Breast epithelium (tissue), 4 donors: ENCODE measurements around the gene PROM2. TPM values are rescaled to one million over a fixed set of nuclear protein-coding genes. Genes with fewer than 3 reads are reported as not detected.
A peak's percentile ranks its signal among the peaks of the same experiment; 100 is the strongest.

ENCODE experiments used
- DNase-seq, 2 donors: peaks; one replicate each; pipeline ENCODE4 v3.0.0-alpha.2; 2019; ENCODE audit warnings: low spot score in 2 of 2
- H3K27ac ChIP-seq, 2 donors: fragments of 200-600 bp; sonication (generic) in 1 of 2; one replicate each; pipeline ENCODE4 v1.5.1; 2016 to 2019; ENCODE audit warnings: mild to moderate bottlenecking in 1 of 2
- H3K27me3 ChIP-seq, 2 donors: fragments of 200-600 bp; sonication (generic) in 1 of 2; one replicate each; pipeline versions ENCODE4 v1.5.1 to v1.6.0; 2017 to 2019; ENCODE audit warnings: control low read depth in 1 of 2, mild to moderate bottlenecking in 1 of 2
- H3K36me3 ChIP-seq: fragments of 200-600 bp; one replicate; pipeline ENCODE4 v1.5.1; 2019
- H3K4me1 ChIP-seq, 2 donors: fragments of 200-600 bp; sonication (generic); one replicate each; pipeline ENCODE4 v1.5.1; 2016 to 2019; ENCODE audit warnings: control low read depth in 1 of 2
- H3K4me3 ChIP-seq, 3 donors: fragments of 200-600 bp; sonication (generic); 1 replicate in 2 of 3; 2 replicates in 1 of 3; pipeline ENCODE4 v1.5.1; 2016 to 2019; ENCODE audit warnings: mild to moderate bottlenecking in 3 of 3, moderate library complexity in 2 of 3
- H3K9me3 ChIP-seq, 2 donors: fragments of 200-600 bp; sonication (generic) in 1 of 2; one replicate each; pipeline ENCODE4 v1.5.1; 2016 to 2019; ENCODE audit warnings: control low read depth in 1 of 2
- CTCF ChIP-seq, 3 donors: fragments of 450-650 bp; IDR thresholded peaks; one replicate each; pipeline ENCODE4 v1.5.1; 2016 to 2017; ENCODE audit warnings: antibody characterized with exemption in 3 of 3, mild to moderate bottlenecking in 3 of 3, moderate library complexity in 3 of 3
- POLR2A ChIP-seq: fragments of 450-650 bp; IDR thresholded peaks from one replicate; pipeline ENCODE4 v1.6.1; 2016; ENCODE audit warnings: antibody characterized with exemption, mild to moderate bottlenecking, moderate library complexity
- POLR2AphosphoS5 ChIP-seq, 3 donors: sonication (generic); formaldehyde crosslinking; IDR thresholded peaks; one replicate each; pipeline ENCODE4 v1.6.1; 2017; ENCODE audit warnings: antibody characterized with exemption in 3 of 3
- intact Hi-C: fragments of 100-400 bp; cut with DNase I; formaldehyde crosslinking; loops from one replicate; pipeline ENCODE4 v1.15.1; 2023; ENCODE audit warnings: low total_unique reads
- total RNA-seq, 3 donors: library from RNA; depleted of rRNA; stranded (reverse); fragments of >200 nt; gene quantifications; one replicate each; pipeline ENCODE4 v1.1.0, GENCODE V29; 2016

PROM2 gene, protein sequence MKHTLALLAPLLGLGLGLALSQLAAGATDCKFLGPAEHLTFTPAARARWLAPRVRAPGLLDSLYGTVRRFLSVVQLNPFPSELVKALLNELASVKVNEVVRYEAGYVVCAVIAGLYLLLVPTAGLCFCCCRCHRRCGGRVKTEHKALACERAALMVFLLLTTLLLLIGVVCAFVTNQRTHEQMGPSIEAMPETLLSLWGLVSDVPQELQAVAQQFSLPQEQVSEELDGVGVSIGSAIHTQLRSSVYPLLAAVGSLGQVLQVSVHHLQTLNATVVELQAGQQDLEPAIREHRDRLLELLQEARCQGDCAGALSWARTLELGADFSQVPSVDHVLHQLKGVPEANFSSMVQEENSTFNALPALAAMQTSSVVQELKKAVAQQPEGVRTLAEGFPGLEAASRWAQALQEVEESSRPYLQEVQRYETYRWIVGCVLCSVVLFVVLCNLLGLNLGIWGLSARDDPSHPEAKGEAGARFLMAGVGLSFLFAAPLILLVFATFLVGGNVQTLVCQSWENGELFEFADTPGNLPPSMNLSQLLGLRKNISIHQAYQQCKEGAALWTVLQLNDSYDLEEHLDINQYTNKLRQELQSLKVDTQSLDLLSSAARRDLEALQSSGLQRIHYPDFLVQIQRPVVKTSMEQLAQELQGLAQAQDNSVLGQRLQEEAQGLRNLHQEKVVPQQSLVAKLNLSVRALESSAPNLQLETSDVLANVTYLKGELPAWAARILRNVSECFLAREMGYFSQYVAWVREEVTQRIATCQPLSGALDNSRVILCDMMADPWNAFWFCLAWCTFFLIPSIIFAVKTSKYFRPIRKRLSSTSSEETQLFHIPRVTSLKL
- 10 to 100 TPM in 2 of 3 donors, 1 to 10 TPM in 1; 1.4 to 48.8 (median 47.7) TPM for total RNA-seq

GRCh38 chr2:95274291-95275150, at the start of gene PROM2:
Gene PROM2 (plus strand): TSS chr2:95274449. CDS start chr2:95274586, 137 bp downstream.
- H3K27ac ChIP-seq = peak within 1 kb of the TSS; percentile 92 to 95
- peak; percentile 89 to 92 for DNase-seq
- H3K9me3 ChIP-seq = no peaks in the 10 kb centered on the region
- no peaks in the 10 kb centered on the region for H3K36me3 ChIP-seq
- TF ChIP-seq POLR2A (no peak), CTCF (IDR thresholded peaks at IDR 0.05) (no peak), POLR2AphosphoS5 (IDR thresholded peaks at IDR 0.05) (peak in 1 of 3 donors; percentile 75)
- H3K4me1 ChIP-seq = peaks cover 0 to 4% of the 10 kb centered on the region in 2 donors
- H3K4me3 ChIP-seq = peak within 1 kb of the TSS in 2 of 3 donors; percentile 47 to 68
- no peaks in the 10 kb centered on the region for H3K27me3 ChIP-seq
- intact Hi-C loops = no loop called here

GRCh38 chr2:95225658-95226057, 48.6 kb upstream of the PROM2 start:
- intact Hi-C loops = no loop called here
- Histone ChIP-seq H3K27me3 (no peaks in the 10 kb centered on the region), H3K4me3 (no peak overlapping the region), H3K9me3 (peaks cover 32 to 56% of the 10 kb centered on the region in 2 donors), H3K36me3 (no peaks in the 10 kb centered on the region), H3K27ac (no peak overlapping the region), H3K4me1 (no peaks in the 10 kb centered on the region)
- TF ChIP-seq CTCF (IDR thresholded peaks at IDR 0.05) = no peak
- no peak for DNase-seq

GRCh38 chr2:95231723-95232122, 42.5 kb upstream of the PROM2 start:
- no peak overlapping the region for H3K27ac ChIP-seq
- H3K4me3 ChIP-seq = no peak overlapping the region
- intact Hi-C loops = no loop called here
- no peaks in the 10 kb centered on the region for H3K36me3 ChIP-seq
- DNase-seq = peak; percentile 63 to 67
- H3K27me3 ChIP-seq = no peaks in the 10 kb centered on the region
- H3K9me3 ChIP-seq = no peaks in the 10 kb centered on the region
- no peaks in the 10 kb centered on the region for H3K4me1 ChIP-seq
- peak; percentile 60 to 83 (median 63) for TF ChIP-seq CTCF (IDR thresholded peaks at IDR 0.05)
- TF ChIP-seq POLR2AphosphoS5 (IDR thresholded peaks at IDR 0.05) = no peak
- TF ChIP-seq POLR2A = no peak

DNA sequence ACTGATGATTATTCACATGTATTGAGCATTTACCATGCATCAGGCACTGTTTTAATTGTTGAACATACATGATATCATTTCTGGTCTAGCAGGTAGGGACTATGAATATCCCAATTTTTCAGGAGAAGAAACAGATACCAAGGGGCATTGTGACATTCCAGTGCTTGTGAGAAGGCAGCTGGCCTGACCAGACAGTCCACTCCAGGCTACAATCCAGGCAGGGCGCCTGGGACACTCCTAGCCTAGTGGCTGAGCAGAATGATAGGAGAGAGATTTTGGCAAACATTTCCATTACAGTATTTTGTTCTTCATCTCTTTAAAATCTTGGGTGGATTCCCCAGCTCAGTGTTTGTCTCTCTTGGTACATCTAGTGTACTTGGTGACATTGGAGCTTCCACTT, 42.0 kb upstream of the PROM2 start:
- Histone ChIP-seq H3K9me3 (no peaks in the 10 kb centered on the region), H3K27me3 (no peaks in the 10 kb centered on the region), H3K4me1 (no peaks in the 10 kb centered on the region), H3K36me3 (no peaks in the 10 kb centered on the region), H3K27ac (no peak overlapping the region), H3K4me3 (no peak overlapping the region)
- no peak for TF ChIP-seq CTCF (IDR thresholded peaks at IDR 0.05)
- TF ChIP-seq POLR2A = no peak
- no peak for TF ChIP-seq POLR2AphosphoS5 (IDR thresholded peaks at IDR 0.05)
- DNase-seq = no peak
- intact Hi-C loops = no loop called here
